ENCODE measurements around the gene SPON2.
A peak's percentile ranks its signal among the peaks of the same experiment; 100 is the strongest.

The SPON2 gene

GRCh38 chr4:1175635-1176229 lies 3.3 kb upstream of the SPON2 start:
- Mint-ChIP-seq H3K4me1 (ENCODE audit: low read depth) (peaks cover 14% of the 10 kb centered on the region), H3K27ac (no peak overlapping the region), H3K9me3 (peaks cover 3% of the 10 kb centered on the region), H3K27me3 (peaks cover 27% of the 10 kb centered on the region), H3K4me3 (no peak overlapping the region), H3K36me3 (ENCODE audit: low read depth) (no peaks in the 10 kb centered on the region)
- DNase-seq, result no peak

- Mint-ChIP-seq H3K4me3 (no peak overlapping the region), H3K27me3 (peaks cover 32% of the 10 kb centered on the region), H3K9me3 (no peaks in the 10 kb centered on the region), H3K27ac (no peak overlapping the region), H3K36me3 (ENCODE audit: low read depth) (no peaks in the 10 kb centered on the region), H3K4me1 (ENCODE audit: low read depth) (peaks cover 16% of the 10 kb centered on the region)
- no peak for DNase-seq
Observed at GRCh38 chr4:1174941-1175634, 2.7 kb upstream of the SPON2 start.

- Mint-ChIP-seq H3K9me3 (no peaks in the 10 kb centered on the region), H3K4me3 (no peak overlapping the region)
- DNase-seq, result no peak
Observed at GRCh38 chr4:1172971-1173757, 781 bp upstream of the SPON2 start.

GRCh38 chr4:1171311-1172227 lies 814 bp downstream of the SPON2 start:
- no peaks in the 10 kb centered on the region for H3K9me3 Mint-ChIP-seq
- DNase-seq, result peak; percentile 71
- H3K27ac Mint-ChIP-seq, result no peak overlapping the region
- peaks cover 44% of the 10 kb centered on the region for H3K27me3 Mint-ChIP-seq
- H3K4me1 Mint-ChIP-seq (ENCODE audit: low read depth), result peaks cover 22% of the 10 kb centered on the region
- H3K4me3 Mint-ChIP-seq, result peak overlapping the region; percentile 56
- no peaks in the 10 kb centered on the region for H3K36me3 Mint-ChIP-seq (ENCODE audit: low read depth)

More at GRCh38 chr4:1172971-1173757, 781 bp upstream of the SPON2 start:
- Mint-ChIP-seq H3K27me3 (peaks cover 43% of the 10 kb centered on the region), H3K27ac (no peak overlapping the region), H3K36me3 (ENCODE audit: low read depth) (no peaks in the 10 kb centered on the region), H3K4me1 (ENCODE audit: low read depth) (peaks cover 17% of the 10 kb centered on the region)

DNA sequence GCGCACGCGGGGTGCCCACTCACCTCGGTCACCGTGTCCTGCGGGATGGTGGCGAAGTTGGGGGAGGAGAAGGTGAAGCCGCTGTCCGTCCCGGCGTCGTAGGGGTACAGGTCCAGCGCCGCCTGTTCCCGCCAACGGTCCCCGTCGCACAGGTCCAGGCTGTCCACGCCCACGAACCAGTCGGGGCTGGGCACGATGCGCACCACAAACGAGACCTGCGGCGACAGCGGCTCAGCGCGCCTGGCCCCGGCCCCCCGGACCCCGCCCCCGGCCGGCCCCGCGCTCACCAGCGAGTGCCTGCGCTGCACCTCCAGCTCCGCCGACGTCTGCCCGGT lies 1.4 kb downstream of the SPON2 start:
- DNase-seq, result no peak
- peak overlapping the region; percentile 56 for H3K4me3 Mint-ChIP-seq
- H3K9me3 Mint-ChIP-seq, result no peaks in the 10 kb centered on the region
- H3K27me3 Mint-ChIP-seq, result peaks cover 44% of the 10 kb centered on the region
- no peaks in the 10 kb centered on the region for H3K36me3 Mint-ChIP-seq (ENCODE audit: low read depth)
- no peak overlapping the region for H3K27ac Mint-ChIP-seq
- H3K4me1 Mint-ChIP-seq (ENCODE audit: low read depth), result peaks cover 24% of the 10 kb centered on the region

DNA sequence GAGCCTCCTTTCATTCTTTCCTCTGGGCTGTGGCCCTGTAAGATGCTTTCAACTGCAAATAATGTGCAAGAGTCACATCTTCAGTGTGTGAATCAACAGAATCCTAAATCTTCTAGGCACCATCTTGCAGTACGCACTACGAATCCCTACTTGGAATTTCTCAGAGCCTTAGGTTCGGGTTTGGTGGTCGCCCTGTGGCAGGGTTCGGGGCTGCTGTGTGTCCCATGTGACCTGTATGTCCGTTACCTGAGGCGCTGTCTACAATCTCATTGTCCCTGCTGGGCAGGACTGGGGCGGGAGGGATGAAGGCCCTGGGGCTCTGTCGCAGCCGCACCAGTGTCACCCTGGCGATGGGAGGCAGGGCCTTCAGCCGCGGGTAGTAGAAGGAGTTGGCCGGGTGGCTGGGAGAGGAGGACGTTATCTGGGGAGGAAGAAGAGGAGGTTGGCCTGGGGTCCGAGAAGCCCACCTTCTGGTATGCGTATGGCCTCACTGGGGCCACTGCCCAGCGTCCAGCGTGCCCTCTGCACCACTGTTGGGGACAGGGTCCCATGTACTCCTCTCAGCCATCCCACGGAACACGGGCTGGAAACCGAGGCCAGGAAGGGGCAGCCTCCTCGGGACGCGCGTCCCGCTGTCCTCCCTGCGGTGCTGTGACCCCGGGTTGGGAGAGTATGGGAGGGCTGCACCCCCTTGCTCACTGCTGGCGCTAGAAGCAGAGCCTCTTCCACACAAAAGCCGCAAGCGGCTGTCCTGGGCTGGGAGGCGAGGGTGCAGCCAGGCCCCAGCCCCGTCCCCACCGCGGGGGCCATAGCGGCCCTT lies 2.0 kb downstream of the SPON2 start:
- H3K27me3 Mint-ChIP-seq, result peaks cover 44% of the 10 kb centered on the region
- no peaks in the 10 kb centered on the region for H3K36me3 Mint-ChIP-seq (ENCODE audit: low read depth)
- no peak for DNase-seq
- no peak overlapping the region for H3K27ac Mint-ChIP-seq
- no peak overlapping the region for H3K4me3 Mint-ChIP-seq
- peaks cover 24% of the 10 kb centered on the region for H3K4me1 Mint-ChIP-seq (ENCODE audit: low read depth)
- H3K9me3 Mint-ChIP-seq, result no peaks in the 10 kb centered on the region

DNA sequence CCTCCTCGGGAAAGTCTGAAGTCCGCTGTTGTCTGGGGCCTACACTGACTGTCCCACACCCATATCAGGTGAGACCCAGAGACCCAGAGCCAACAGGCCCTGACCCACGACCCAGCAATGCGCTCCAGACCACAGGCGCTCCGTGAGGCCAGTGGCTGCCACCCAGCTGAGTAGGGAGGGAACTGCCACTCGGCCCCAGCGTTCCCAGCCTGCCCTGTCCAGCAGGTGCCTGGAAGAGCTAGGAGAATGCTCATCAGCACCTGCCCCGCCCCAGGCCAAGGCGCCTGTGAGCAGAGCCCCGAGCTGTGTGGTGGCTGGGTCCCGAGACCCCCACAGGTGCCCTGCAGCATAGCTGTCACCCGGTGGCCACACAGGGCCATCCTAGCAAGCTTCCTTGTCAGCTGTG lies 2.7 kb downstream of the SPON2 start:
- H3K4me1 Mint-ChIP-seq (ENCODE audit: low read depth), result peaks cover 24% of the 10 kb centered on the region
- no peak overlapping the region for H3K4me3 Mint-ChIP-seq
- peaks cover 41% of the 10 kb centered on the region for H3K27me3 Mint-ChIP-seq
- no peak for DNase-seq
- H3K36me3 Mint-ChIP-seq (ENCODE audit: low read depth), result no peaks in the 10 kb centered on the region
- no peak overlapping the region for H3K27ac Mint-ChIP-seq
- H3K9me3 Mint-ChIP-seq, result no peaks in the 10 kb centered on the region

DNA sequence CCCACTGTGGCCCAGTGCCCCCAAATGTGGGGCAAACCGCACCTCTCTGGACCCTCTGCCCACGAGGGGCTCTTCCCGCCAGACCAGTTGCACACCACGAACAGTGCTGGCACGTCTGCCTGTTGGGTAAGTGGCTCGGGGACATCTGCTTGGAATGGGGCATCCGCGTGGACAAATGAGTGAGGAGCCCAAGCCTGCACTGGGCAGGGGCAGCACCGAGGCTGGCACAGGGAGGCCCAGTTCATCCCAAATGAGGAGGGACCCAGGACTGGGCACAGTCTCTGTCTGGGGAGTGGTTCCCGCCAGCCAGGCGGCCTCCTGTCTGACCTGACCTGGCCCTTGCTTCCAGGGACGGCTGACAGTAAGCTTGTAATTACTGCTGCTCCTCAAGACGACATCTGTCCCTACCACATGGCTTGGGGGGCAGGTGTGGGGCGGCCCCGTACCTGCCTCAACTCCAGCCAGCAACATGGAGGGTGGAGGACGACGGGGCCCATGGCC lies 3.2 kb downstream of the SPON2 start:
- Mint-ChIP-seq H3K36me3 (ENCODE audit: low read depth) (no peaks in the 10 kb centered on the region), H3K9me3 (no peaks in the 10 kb centered on the region), H3K27ac (no peak overlapping the region), H3K4me3 (no peak overlapping the region), H3K27me3 (peaks cover 40% of the 10 kb centered on the region), H3K4me1 (ENCODE audit: low read depth) (peaks cover 24% of the 10 kb centered on the region)
- no peak for DNase-seq

DNA sequence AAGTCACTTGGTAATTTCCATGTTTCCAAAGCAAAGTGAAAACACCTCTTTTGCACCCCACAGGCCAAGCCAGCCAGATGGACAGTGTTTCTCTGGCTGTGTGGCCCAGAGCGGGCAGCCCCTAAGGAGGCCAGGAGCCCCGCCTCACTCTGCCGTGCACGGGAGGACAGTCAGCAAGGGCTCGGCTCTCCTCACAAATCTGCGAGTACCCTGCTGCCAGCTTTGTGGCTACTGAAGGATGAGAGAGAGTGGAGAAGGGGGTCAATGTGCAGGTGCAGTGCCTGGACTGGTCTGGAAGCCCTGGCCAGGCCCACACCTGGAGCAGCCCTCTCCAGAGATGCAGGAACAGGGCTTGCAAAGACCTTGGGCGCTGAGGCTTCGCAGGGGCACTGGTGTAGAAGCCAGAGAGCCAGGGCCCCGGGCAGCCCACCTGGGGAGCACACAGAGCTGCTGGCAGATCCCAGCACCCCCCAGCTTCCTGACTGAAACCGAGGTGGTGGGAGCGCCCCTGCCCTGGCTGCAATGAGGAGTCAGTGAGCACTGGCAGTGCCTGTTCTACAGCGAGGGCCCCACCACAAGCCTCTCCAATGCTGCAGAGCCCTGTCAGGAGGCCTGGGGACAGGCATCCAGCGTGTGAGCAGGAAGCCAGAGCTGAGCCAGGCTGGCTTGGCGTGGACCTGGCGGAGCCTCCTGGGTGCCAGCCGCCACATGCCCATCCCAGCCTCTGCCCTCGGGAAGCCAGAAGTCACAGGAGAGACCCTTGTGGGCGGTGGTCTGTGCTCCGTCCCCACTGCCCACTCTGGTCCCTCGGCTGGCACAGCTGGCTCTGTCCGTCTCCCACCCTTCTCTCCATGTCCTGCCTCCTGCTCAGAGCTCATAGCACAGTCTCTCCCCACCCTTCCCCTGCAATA lies 3.9 kb downstream of the SPON2 start:
- peaks cover 33% of the 10 kb centered on the region for H3K27me3 Mint-ChIP-seq
- peaks cover 27% of the 10 kb centered on the region for H3K4me1 Mint-ChIP-seq (ENCODE audit: low read depth)
- no peak for DNase-seq
- H3K36me3 Mint-ChIP-seq (ENCODE audit: low read depth), result no peaks in the 10 kb centered on the region
- no peak overlapping the region for H3K27ac Mint-ChIP-seq
- H3K4me3 Mint-ChIP-seq, result peak overlapping the region; percentile 79
- H3K9me3 Mint-ChIP-seq, result no peaks in the 10 kb centered on the region

- peak; percentile 89 for DNase-seq
- no peaks in the 10 kb centered on the region for H3K36me3 Mint-ChIP-seq (ENCODE audit: low read depth)
- peaks cover 26% of the 10 kb centered on the region for H3K27me3 Mint-ChIP-seq
- peak overlapping the region; percentile 87 for H3K27ac Mint-ChIP-seq
- H3K4me1 Mint-ChIP-seq (ENCODE audit: low read depth), result peaks cover 31% of the 10 kb centered on the region
- H3K9me3 Mint-ChIP-seq, result no peaks in the 10 kb centered on the region
- H3K4me3 Mint-ChIP-seq, result peak overlapping the region; percentile 79
Observed at GRCh38 chr4:1167244-1167949, 5.0 kb downstream of the SPON2 start.

DNA sequence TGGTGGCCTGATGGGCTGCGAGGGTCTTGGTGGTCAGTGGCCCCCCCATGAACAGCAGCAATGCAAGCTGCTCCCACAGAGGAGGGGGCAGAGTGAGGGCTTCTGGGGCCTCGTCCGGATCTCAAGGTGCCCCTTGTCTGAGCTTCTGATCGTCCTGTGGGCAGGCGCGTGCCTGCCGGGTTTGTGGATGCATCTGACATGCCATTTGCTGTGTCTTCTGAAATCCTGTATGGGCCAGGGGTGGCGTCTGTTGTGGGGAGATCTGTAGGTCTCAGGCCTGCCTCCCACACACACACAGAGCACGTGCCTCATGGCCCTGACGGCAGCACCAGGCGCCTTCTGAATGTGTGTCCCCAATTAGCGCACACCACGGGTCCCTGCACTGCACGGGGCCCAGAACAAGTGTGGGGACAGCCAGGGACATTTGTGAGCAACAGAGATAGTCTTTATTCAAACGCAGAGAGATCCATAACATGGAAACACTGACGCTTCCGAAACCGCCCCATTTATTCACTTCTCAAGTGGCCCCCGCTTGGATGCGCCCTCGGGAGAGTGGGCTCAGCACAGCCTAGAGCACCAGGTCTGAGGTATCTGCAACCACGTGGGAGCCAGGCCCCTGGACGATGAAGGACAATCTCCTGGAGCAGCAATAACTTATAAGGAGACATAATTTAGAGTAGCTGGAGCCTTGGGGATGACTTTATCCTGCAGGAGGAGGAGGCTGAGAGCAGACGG lies 5.7 kb downstream of the SPON2 start:
- peaks cover 29% of the 10 kb centered on the region for H3K4me1 Mint-ChIP-seq (ENCODE audit: low read depth)
- H3K9me3 Mint-ChIP-seq, result no peaks in the 10 kb centered on the region
- H3K4me3 Mint-ChIP-seq, result peak overlapping the region; percentile 79
- H3K36me3 Mint-ChIP-seq (ENCODE audit: low read depth), result no peaks in the 10 kb centered on the region
- DNase-seq, result no peak
- H3K27ac Mint-ChIP-seq, result peak overlapping the region; percentile 87
- H3K27me3 Mint-ChIP-seq, result peaks cover 23% of the 10 kb centered on the region
